ENCODE measurements around the gene DCC. TPM values are rescaled to one million over a fixed set of nuclear protein-coding genes. Genes with fewer than 3 reads are reported as not detected.

Gene DCC
- polyA plus RNA-seq, 2 of the 4 experiments (the other 2 are of a cell fraction) = 0.12 TPM; not detected in 1

DNA sequence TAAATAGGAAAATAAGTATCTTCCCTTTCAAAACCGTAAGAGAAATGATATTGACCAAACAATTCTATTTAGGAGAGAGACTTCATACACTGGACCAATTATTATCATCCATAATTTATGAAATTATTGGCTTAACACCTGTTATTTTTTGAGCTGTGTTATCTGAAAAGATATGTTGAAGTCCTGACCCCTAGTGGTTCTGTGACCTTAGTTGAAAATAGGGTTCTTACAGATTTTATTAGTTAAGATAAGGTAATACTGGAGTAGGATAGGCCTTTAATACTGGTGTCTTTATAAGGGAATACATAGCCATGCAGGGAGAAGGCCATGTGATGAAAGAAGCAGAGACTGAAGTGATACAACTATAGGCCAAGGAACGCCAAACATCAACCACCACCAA lies 659.6 kb downstream of the DCC start:
- POLR2A ChIA-PET = no interaction called here
- ATAC-seq (no peak), FAIRE-seq (no peak), DNase-seq (ENCODE audit: low read depth in 1 of 2, low spot score in 1 of 2) (no peak)
- H3K9me3 ChIP-seq = no peaks in the 10 kb centered on the region
- no peak overlapping the region for H3K4me3 ChIP-seq
- CTCF ChIA-PET = no interaction called here
- H3K4me1 ChIP-seq = no peaks in the 10 kb centered on the region
- no peak for TF ChIP-seq EHMT2 (IDR thresholded peaks at IDR 0.05; ENCODE audit: low read depth)
- TF ChIP-seq POLR2A (IDR thresholded peaks at IDR 0.05; ENCODE audit: low read length) = no peak
- TF ChIP-seq, protein P1, sequence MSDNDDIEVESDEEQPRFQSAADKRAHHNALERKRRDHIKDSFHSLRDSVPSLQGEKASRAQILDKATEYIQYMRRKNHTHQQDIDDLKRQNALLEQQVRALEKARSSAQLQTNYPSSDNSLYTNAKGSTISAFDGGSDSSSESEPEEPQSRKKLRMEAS (IDR thresholded peaks at IDR 0.05) = no peak
- no peak for TF ChIP-seq NPAS2 (CRISPR knock-in tag; IDR thresholded peaks at IDR 0.05; ENCODE audit: borderline replicate concordance)
- TF ChIP-seq, protein P2, sequence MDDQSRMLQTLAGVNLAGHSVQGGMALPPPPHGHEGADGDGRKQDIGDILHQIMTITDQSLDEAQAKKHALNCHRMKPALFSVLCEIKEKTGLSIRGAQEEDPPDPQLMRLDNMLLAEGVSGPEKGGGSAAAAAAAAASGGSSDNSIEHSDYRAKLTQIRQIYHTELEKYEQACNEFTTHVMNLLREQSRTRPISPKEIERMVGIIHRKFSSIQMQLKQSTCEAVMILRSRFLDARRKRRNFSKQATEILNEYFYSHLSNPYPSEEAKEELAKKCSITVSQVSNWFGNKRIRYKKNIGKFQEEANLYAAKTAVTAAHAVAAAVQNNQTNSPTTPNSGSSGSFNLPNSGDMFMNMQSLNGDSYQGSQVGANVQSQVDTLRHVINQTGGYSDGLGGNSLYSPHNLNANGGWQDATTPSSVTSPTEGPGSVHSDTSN (IDR thresholded peaks at IDR 0.05) = no peak
- TF ChIP-seq EP300 (IDR thresholded peaks at IDR 0.05) = no peak
- TF ChIP-seq PHF8 (IDR thresholded peaks at IDR 0.05; ENCODE audit: borderline replicate concordance, low read depth) = no peak
- no peak for TF ChIP-seq ZNF302 (CRISPR knock-in tag; IDR thresholded peaks at IDR 0.05)
- TF ChIP-seq MAFK (IDR thresholded peaks at IDR 0.05; ENCODE audit: partially characterized antibody) = no peak
- TF ChIP-seq RCOR1 (IDR thresholded peaks at IDR 0.05; ENCODE audit: low read depth, low read length) = no peak
- TF ChIP-seq, protein P3, sequence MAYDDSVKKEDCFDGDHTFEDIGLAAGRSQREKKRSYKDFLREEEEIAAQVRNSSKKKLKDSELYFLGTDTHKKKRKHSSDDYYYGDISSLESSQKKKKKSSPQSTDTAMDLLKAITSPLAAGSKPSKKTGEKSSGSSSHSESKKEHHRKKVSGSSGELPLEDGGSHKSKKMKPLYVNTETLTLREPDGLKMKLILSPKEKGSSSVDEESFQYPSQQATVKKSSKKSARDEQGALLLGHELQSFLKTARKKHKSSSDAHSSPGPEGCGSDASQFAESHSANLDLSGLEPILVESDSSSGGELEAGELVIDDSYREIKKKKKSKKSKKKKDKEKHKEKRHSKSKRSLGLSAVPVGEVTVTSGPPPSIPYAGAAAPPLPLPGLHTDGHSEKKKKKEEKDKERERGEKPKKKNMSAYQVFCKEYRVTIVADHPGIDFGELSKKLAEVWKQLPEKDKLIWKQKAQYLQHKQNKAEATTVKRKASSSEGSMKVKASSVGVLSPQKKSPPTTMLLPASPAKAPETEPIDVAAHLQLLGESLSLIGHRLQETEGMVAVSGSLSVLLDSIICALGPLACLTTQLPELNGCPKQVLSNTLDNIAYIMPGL (CRISPR knock-in tag; IDR thresholded peaks at IDR 0.05; ENCODE audit: borderline replicate concordance) = no peak
- no peak for TF ChIP-seq MYC (IDR thresholded peaks at IDR 0.05; ENCODE audit: borderline replicate concordance, low read length)
- TF ChIP-seq EHF (CRISPR knock-in tag; IDR thresholded peaks at IDR 0.05) = no peak
- no peak for TF ChIP-seq ZSCAN20 (CRISPR knock-in tag; IDR thresholded peaks at IDR 0.05)
- no peak overlapping the region for H3K27ac ChIP-seq
- 15% methylated on average over 2 of the region's 2 CpGs for WGBS (ENCODE audit: missing lambda C conversion rate)
- no peak overlapping the region for H3K4me2 ChIP-seq

DNA sequence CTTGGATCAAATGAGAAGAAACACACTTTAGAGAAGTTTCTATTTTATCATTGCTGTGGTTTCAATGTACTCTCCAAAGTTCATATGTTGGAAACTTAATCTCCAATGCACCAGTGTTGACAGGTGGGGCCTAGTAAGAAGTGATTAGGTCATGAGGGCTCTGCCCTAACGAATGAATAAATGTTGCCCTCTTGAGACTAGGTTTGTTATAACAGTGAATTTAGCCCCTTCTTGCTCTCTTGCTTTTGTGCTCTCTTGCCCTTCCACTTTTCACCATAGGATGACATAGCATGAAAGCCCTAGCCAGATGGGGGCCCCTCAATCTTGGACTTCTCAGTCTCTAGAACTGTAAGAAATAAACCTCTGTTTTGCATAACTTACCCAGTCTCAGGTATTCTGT lies 664.8 kb downstream of the DCC start:
- H3K4me2 ChIP-seq = no peak overlapping the region
- ChIA-PET POLR2A (no interaction called here), CTCF (no interaction called here)
- ATAC-seq = no peak
- WGBS (ENCODE audit: missing lambda C conversion rate) = 8% methylated on average over 1 of the region's 1 CpG
- H3K4me3 ChIP-seq = no peak overlapping the region
- H3K9me3 ChIP-seq = no peaks in the 10 kb centered on the region
- no peak for FAIRE-seq
- H3K4me1 ChIP-seq = no peaks in the 10 kb centered on the region
- TF ChIP-seq HOXB5 (CRISPR knock-in tag; IDR thresholded peaks at IDR 0.05) (no peak), ZC3H11A (IDR thresholded peaks at IDR 0.05) (no peak), NR3C1 (IDR thresholded peaks at IDR 0.05) (no peak)
- TF ChIP-seq, protein P1 (IDR thresholded peaks at IDR 0.05) = no peak
- H3K27ac ChIP-seq = no peak overlapping the region
- no peak for DNase-seq (ENCODE audit: low read depth in 1 of 2, low spot score in 1 of 2)

DNA sequence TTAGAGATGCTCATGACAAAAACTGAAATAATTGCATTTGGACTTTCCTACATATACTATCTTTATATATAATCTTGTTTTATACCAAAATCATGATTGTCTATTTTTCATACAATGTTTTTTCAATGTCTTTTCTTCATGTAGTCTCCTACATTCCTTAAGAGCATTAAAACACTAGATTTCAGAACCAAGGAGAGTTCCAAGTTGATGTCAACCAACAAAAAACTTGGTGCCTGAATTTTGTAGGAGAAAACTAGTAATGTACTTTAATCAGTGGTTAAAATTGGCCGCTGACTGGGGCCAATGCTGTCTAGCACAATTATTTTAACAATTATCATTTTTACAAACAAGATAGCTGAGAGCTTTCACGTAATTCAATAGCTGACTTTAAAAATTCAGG lies 678.8 kb downstream of the DCC start:
- H3K4me3 ChIP-seq = no peak overlapping the region
- POLR2A ChIA-PET = no interaction called here
- FAIRE-seq = no peak
- H3K4me2 ChIP-seq = no peak overlapping the region
- no peaks in the 10 kb centered on the region for H3K9me3 ChIP-seq
- no peak for DNase-seq (ENCODE audit: low read depth in 1 of 2, low spot score in 1 of 2)
- ATAC-seq = no peak
- TF ChIP-seq CHD4 (IDR thresholded peaks at IDR 0.05; ENCODE audit: borderline replicate concordance) (no peak), EHMT2 (IDR thresholded peaks at IDR 0.05; ENCODE audit: low read depth) (no peak)
- TF ChIP-seq, protein P4, sequence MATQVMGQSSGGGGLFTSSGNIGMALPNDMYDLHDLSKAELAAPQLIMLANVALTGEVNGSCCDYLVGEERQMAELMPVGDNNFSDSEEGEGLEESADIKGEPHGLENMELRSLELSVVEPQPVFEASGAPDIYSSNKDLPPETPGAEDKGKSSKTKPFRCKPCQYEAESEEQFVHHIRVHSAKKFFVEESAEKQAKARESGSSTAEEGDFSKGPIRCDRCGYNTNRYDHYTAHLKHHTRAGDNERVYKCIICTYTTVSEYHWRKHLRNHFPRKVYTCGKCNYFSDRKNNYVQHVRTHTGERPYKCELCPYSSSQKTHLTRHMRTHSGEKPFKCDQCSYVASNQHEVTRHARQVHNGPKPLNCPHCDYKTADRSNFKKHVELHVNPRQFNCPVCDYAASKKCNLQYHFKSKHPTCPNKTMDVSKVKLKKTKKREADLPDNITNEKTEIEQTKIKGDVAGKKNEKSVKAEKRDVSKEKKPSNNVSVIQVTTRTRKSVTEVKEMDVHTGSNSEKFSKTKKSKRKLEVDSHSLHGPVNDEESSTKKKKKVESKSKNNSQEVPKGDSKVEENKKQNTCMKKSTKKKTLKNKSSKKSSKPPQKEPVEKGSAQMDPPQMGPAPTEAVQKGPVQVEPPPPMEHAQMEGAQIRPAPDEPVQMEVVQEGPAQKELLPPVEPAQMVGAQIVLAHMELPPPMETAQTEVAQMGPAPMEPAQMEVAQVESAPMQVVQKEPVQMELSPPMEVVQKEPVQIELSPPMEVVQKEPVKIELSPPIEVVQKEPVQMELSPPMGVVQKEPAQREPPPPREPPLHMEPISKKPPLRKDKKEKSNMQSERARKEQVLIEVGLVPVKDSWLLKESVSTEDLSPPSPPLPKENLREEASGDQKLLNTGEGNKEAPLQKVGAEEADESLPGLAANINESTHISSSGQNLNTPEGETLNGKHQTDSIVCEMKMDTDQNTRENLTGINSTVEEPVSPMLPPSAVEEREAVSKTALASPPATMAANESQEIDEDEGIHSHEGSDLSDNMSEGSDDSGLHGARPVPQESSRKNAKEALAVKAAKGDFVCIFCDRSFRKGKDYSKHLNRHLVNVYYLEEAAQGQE (IDR thresholded peaks at IDR 0.05) = peak; percentile 58; the same call in 1 of the 2 replicates
- CTCF ChIA-PET = no interaction called here
- no peak overlapping the region for H3K27ac ChIP-seq
- H3K4me1 ChIP-seq = no peaks in the 10 kb centered on the region
- 0% methylated on average over 2 of the region's 2 CpGs for WGBS (ENCODE audit: missing lambda C conversion rate)

Measured in A549 (cell line).